HepG2 (cell line): ENCODE data around the gene GZF1. TPM values are rescaled to one million over a fixed set of nuclear protein-coding genes. Genes with fewer than 3 reads are reported as not detected.

ENCODE experiments used
- ATAC-seq: fragments of 200-7000 bp; cut with Tn5 transposase; 3 replicates; pipeline ENCODE4 v1.9.1; 2020; ENCODE audit warnings: mild to moderate bottlenecking, moderate library complexity
- BruUV-seq: library from RNA; stranded (reverse); fragments of 400-500 nt; replicated peaks from 2 replicates; lab custom pipeline; 2021; lab: Mats Ljungman, UMichigan
- CTCF ChIA-PET: fragments of 300-600 bp; formaldehyde crosslinking; extraction: SDS; loops from one replicate; lab custom pipeline; 2021; ENCODE audit warnings: low total read pairs, inconsistent platforms, low intra/inter-chr PET ratio; lab: Yijun Ruan, JAX
- POLR2A ChIA-PET: fragments of 350-600 bp; sonication (Branson Sonifier 250); formaldehyde crosslinking; loops from one replicate; lab custom pipeline; 2020; ENCODE audit warnings: antibody characterized with exemption, inconsistent platforms; lab: Yijun Ruan, JAX
- DNase-seq: peaks from one replicate; pipeline ENCODE4 v3.0.0-alpha.2; 2015; ENCODE audit warnings: low spot score
- FAIRE-seq: peaks from 3 replicates; lab custom pipeline; 2011; peaks lifted over from hg19 to GRCh38; lab: Jason Lieb, UNC
- H2AFZ ChIP-seq: one replicate; pipeline ENCODE4 v1.6.1; 2011; ENCODE audit warnings: low read length, inconsistent platforms
- H3K27ac ChIP-seq: fragments of 300-600 bp; 3 replicates; pipeline ENCODE4 v1.8.0; 2011; ENCODE audit warnings: mixed run types, mild to moderate bottlenecking, mixed read lengths, low read length, inconsistent platforms; ENCODE audit not compliant: insufficient read depth; ENCODE audit errors: extremely low read length
- H3K27me3 ChIP-seq, 2 experiments: fragments of 200-600 bp in 1 of 2; 2 replicates in 1 of 2; 3 replicates in 1 of 2; pipeline versions ENCODE4 v1.6.0 to v1.8.0; 2011; ENCODE audit warnings: low read length in 2 of 2, mild to moderate bottlenecking in 2 of 2, moderate library complexity in 2 of 2, inconsistent platforms in 1 of 2; ENCODE audit not compliant: insufficient read depth in 2 of 2, control insufficient read depth in 1 of 2
- H3K36me3 ChIP-seq, 2 experiments: fragments of 200-600 bp in 1 of 2; replicated peaks in 1 of 2; 2 replicates in 1 of 2; 3 replicates in 1 of 2; pipeline versions ENCODE4 v1.5.1 to v1.8.0; 2011; ENCODE audit warnings: low read length in 2 of 2, inconsistent platforms in 1 of 2; ENCODE audit not compliant: insufficient read depth in 2 of 2, control insufficient read depth in 1 of 2
- H3K4me1 ChIP-seq: 2 replicates; pipeline ENCODE4 v1.5.1; 2012; ENCODE audit warnings: low read length, inconsistent platforms; ENCODE audit not compliant: insufficient read depth
- H3K4me2 ChIP-seq: 2 replicates; pipeline ENCODE4 v1.6.0; 2011; ENCODE audit warnings: low read depth, low read length, inconsistent platforms
- H3K4me3 ChIP-seq, 3 experiments: fragments of 200-600 bp in 1 of 3; sonication (generic), shearing (Covaris generic) in 1 of 3; replicated peaks in 1 of 3; 2 replicates each; pipeline ENCODE4 v1.5.1; 2011 to 2016; ENCODE audit warnings: low read length in 3 of 3, inconsistent platforms in 2 of 3, low read depth in 2 of 3, mild to moderate bottlenecking in 2 of 3, control low read depth in 1 of 3, mixed read lengths in 1 of 3; ENCODE audit not compliant: insufficient read depth in 1 of 3
- H3K79me2 ChIP-seq: one replicate; pipeline ENCODE4 v1.6.1; 2011; ENCODE audit warnings: low read length, inconsistent platforms; ENCODE audit not compliant: insufficient read depth
- H3K9ac ChIP-seq: 2 replicates; pipeline ENCODE4 v1.6.0; 2011; ENCODE audit warnings: mild to moderate bottlenecking, low read depth, low read length, inconsistent platforms; ENCODE audit not compliant: insufficient read depth
- H3K9me3 ChIP-seq: 2 replicates; pipeline ENCODE4 v1.5.1; 2012; ENCODE audit warnings: mild to moderate bottlenecking, low read length
- H4K20me1 ChIP-seq: 2 replicates; pipeline ENCODE4 v1.6.0; 2011; ENCODE audit warnings: inconsistent platforms, mild to moderate bottlenecking, low read length, moderate library complexity; ENCODE audit not compliant: insufficient read depth
- BHLHE40 ChIP-seq: IDR thresholded peaks from 2 replicates; pipeline ENCODE4 v1.6.1; 2011; ENCODE audit warnings: low read length, improper control_type of control experiment
- CSRNP2 ChIP-seq: sonication (generic); formaldehyde crosslinking; conservative IDR thresholded peaks from 2 replicates; pipeline ENCODE4 v1.8.0; 2022; ENCODE audit warnings: low read depth, missing genetic modification reagents
- NONO ChIP-seq, 2 experiments: fragments of 450-650 bp in 1 of 2; sonication (generic) in 1 of 2; formaldehyde crosslinking in 1 of 2; IDR thresholded peaks in 1 of 2; conservative IDR thresholded peaks in 1 of 2; 2 replicates each; pipeline versions ENCODE4 v1.6.1 to v1.8.0; 2017 to 2022; ENCODE audit warnings: mild to moderate bottlenecking in 1 of 2, missing genetic modification reagents in 1 of 2, moderate library complexity in 1 of 2
- ZBTB26 ChIP-seq: IDR thresholded peaks from 2 replicates; pipeline ENCODE4 v1.6.1; 2016; ENCODE audit warnings: missing compliant biosample characterization, missing genetic modification reagents, borderline replicate concordance
- ZC3H4 ChIP-seq: sonication (generic); formaldehyde crosslinking; IDR thresholded peaks from 2 replicates; pipeline ENCODE4 v1.4.0; 2020; ENCODE audit warnings: missing genetic modification reagents, borderline replicate concordance
- ZNF205 ChIP-seq: IDR thresholded peaks from 2 replicates; pipeline ENCODE4 v1.6.1; 2018; ENCODE audit warnings: missing biosample characterization, missing genetic modification reagents
- ZNF281 ChIP-seq: sonication (generic); formaldehyde crosslinking; IDR thresholded peaks from 2 replicates; pipeline ENCODE4 v1.4.0; 2020; ENCODE audit warnings: missing genetic modification reagents, borderline replicate concordance
- ZNF460 ChIP-seq: sonication (generic); formaldehyde crosslinking; IDR thresholded peaks from 2 replicates; pipeline ENCODE4 v1.5.1; 2020; ENCODE audit warnings: missing genetic modification reagents, mild to moderate bottlenecking, borderline replicate concordance
- ZNF576 ChIP-seq: sonication (generic); formaldehyde crosslinking; IDR thresholded peaks from 2 replicates; pipeline ENCODE4 v1.4.0; 2020; ENCODE audit warnings: mild to moderate bottlenecking, missing genetic modification reagents
- ZNF746 ChIP-seq: sonication (generic); formaldehyde crosslinking; IDR thresholded peaks from 2 replicates; pipeline ENCODE4 v1.8.0; 2022; ENCODE audit warnings: mild to moderate bottlenecking, missing genetic modification reagents
- ZNF784 ChIP-seq: sonication (generic); formaldehyde crosslinking; IDR thresholded peaks from 2 replicates; pipeline ENCODE4 v1.5.1; 2020; ENCODE audit warnings: missing genetic modification reagents, mild to moderate bottlenecking, borderline replicate concordance
- WGBS: methylation state at CpG from one replicate; pipeline ENCODE4 v1.1.6; 2017; ENCODE audit warnings: low lambda C conversion rate; 5-methylcytosine and 5-hydroxymethylcytosine counted together
- in situ Hi-C: cut with HindIII; loops from 2 replicates; pipeline ENCODE4 v1.10.0; 2017; ENCODE audit warnings: low pct_unique_long_range_greater_than_20kb; ENCODE audit not compliant: extremely low pct_ligation_motif_present
- intact Hi-C: fragments of 100-400 bp; cut with micrococcal nuclease; formaldehyde crosslinking; loops from one replicate; pipeline ENCODE4 v1.10.0; 2022; ENCODE audit not compliant: unreplicated experiment
- polyA plus RNA-seq, 8 experiments: library from polyadenylated mRNA; depleted of rRNA in 3 of 8; stranded (reverse) in 7 of 8; unstranded in 1 of 8; fragments of >200 nt; fragmentation: Illumina TruSeq in 4 of 8; extraction: Trizol in 4 of 8; gene quantifications; 2 replicates each; pipeline versions ENCODE4 v1.2.1 to v1.2.3, GENCODE V29; 2011 to 2016; ENCODE audit warnings: low read depth in 4 of 8, missing spikeins in 1 of 8, mixed read lengths in 1 of 8; ENCODE audit not compliant: insufficient read depth in 1 of 8
- total RNA-seq, 5 experiments: library from RNA; depleted of rRNA; stranded (reverse); fragments of >200 nt; fragmentation: Illumina TruSeq; extraction: Trizol; gene quantifications; 2 replicates each; pipeline ENCODE4 v1.2.3, GENCODE V29; 2016; ENCODE audit warnings: low read depth in 1 of 5

The GZF1 gene
- total and polyA plus RNA-seq, 2 of the 13 experiments (the other 11 are each of a cell fraction or from before 2014, with no cell fraction given) = 16.9 to 26.0 TPM

- BruUV-seq = no TSS peak
- H3K27me3 ChIP-seq = no peaks in the 10 kb centered on the region; a peak in 1 of 5 replicates
- H3K79me2 ChIP-seq = peaks cover 33% of the 10 kb centered on the region
- under 1% methylated on average over 60 of the region's 64 CpGs for WGBS
- no peak overlapping the region for H2AFZ ChIP-seq
- peak overlapping the region; percentile 89 for H3K4me2 ChIP-seq
- peaks cover 3 to 12% of the 10 kb centered on the region in 2 experiments; a peak in 4 of 5 replicates for H3K36me3 ChIP-seq
- peak; percentile 50 for FAIRE-seq
- no peaks in the 10 kb centered on the region for H3K9me3 ChIP-seq
- peak overlapping the region; percentile 92 for H3K9ac ChIP-seq
- H3K27ac ChIP-seq = peak overlapping the region; percentile 91
- DNase-seq = peak; percentile 85
- peaks cover 12% of the 10 kb centered on the region for H4K20me1 ChIP-seq
- POLR2A ChIA-PET = interaction anchor here (0.6 to 3.3 kb wide), 31 partner anchors 9 to 1012 kb away, joined by 3 to 145 read pairs (median 5); partner anchors contain the start of genes FOXA2, GZF1 and NAPB
- peak; percentile 48 for ATAC-seq
- H3K4me3 ChIP-seq = peak overlapping the region; percentile 80 to 91 (median 90)
- CTCF ChIA-PET = interaction anchor here (1.3 to 1.5 kb wide), 2 partner anchors 11 to 95 kb away, joined by 3 read pairs; partner anchors contain the start of gene GZF1
- intact Hi-C loops = loop anchor here (1.0 to 10.0 kb wide), 4 partner anchors 7 to 936 kb away; partner anchors contain the start of gene NAPB
- peaks cover 45% of the 10 kb centered on the region for H3K4me1 ChIP-seq
- in situ Hi-C loops = loop anchor here (10.0 kb wide), 1 partner anchor 776 kb away; no protein-coding TSS in a partner anchor
- TF ChIP-seq NONO (IDR thresholded peaks at IDR 0.05) = no peak
- peak; percentile 56 for TF ChIP-seq NONO (CRISPR knock-in tag; conservative IDR thresholded peaks at IDR 0.05)
- TF ChIP-seq ZNF784 = 0 out of 2 replicates have a peak, but pooled peaks have one; percentile 13
- TF ChIP-seq ZBTB26 (CRISPR knock-in tag) = peak; percentile 45; the same call in 1 of the 2 replicates
- peak; percentile 10; the same call in 1 of the 2 replicates for TF ChIP-seq ZNF205
- peak; percentile 77; the same call in 1 of the 2 replicates for TF ChIP-seq ZC3H4 (CRISPR knock-in tag)
- TF ChIP-seq ZNF746 (CRISPR knock-in tag) = no peak
- no peak; the same call in 1 of the 2 replicates for TF ChIP-seq ZNF281 (CRISPR knock-in tag)
- TF ChIP-seq ZNF576 = peak; percentile 86
- TF ChIP-seq ZNF460 (CRISPR knock-in tag) = no peak
- TF ChIP-seq BHLHE40 = no peak
- TF ChIP-seq CSRNP2 (CRISPR knock-in tag) = peak; percentile 90
Measured at GRCh38 chr20:23350904-23351838, 10.8 kb upstream of the GZF1 start.
